H1 (cell line): Measurements from ENCODE around the gene TNNT3. TPM values are rescaled to one million over a fixed set of nuclear protein-coding genes. Genes with fewer than 3 reads are reported as not detected.

ENCODE experiments used
- CTCF ChIA-PET: fragments of 300-600 bp; sonication (Branson Sonifier 250); formaldehyde crosslinking; loops from one replicate; lab custom pipeline; 2021; ENCODE audit not compliant: partially characterized antibody; lab: Charles Lee
- POLR2A ChIA-PET: fragments of 300-600 bp; sonication (Branson Sonifier 250); formaldehyde crosslinking; loops from one replicate; lab custom pipeline; 2021; ENCODE audit warnings: inconsistent platforms; ENCODE audit not compliant: partially characterized antibody; lab: Charles Lee
- DNase-seq, 2 experiments: peaks; one replicate each; pipeline versions ENCODE4 v3.0.0 to v3.0.0-alpha.2; 2010 to 2022; ENCODE audit warnings: low spot score in 2 of 2, low read depth in 1 of 2, mixed read lengths in 1 of 2
- FAIRE-seq: peaks from 2 replicates; lab custom pipeline; 2011; peaks lifted over from hg19 to GRCh38; lab: Jason Lieb, UNC
- H2AFZ ChIP-seq: 2 replicates; pipeline ENCODE4 v1.8.1; 2012; ENCODE audit warnings: low read length, inconsistent platforms
- H2AK5ac ChIP-seq: 2 replicates; pipeline ENCODE4 v1.6.1; 2013; ENCODE audit warnings: low read depth, low read length
- H2BK120ac ChIP-seq: replicated peaks from 2 replicates; pipeline ENCODE3; 2013; ENCODE audit warnings: low read depth, low read length, inconsistent platforms
- H2BK12ac ChIP-seq: 2 replicates; pipeline ENCODE4 v1.6.1; 2013; ENCODE audit warnings: low read depth, low read length
- H2BK15ac ChIP-seq: 2 replicates; pipeline ENCODE4 v1.6.1; 2013; ENCODE audit warnings: low read length
- H2BK20ac ChIP-seq: 2 replicates; pipeline ENCODE4 v1.6.1; 2013; ENCODE audit warnings: low read length
- H2BK5ac ChIP-seq: 2 replicates; pipeline ENCODE4 v1.6.1; 2013; ENCODE audit warnings: low read depth, low read length
- H3K14ac ChIP-seq: 2 replicates; pipeline ENCODE4 v1.6.1; 2013; ENCODE audit warnings: inconsistent platforms; ENCODE audit not compliant: insufficient read length
- H3K18ac ChIP-seq: 2 replicates; pipeline ENCODE4 v1.6.1; 2013; ENCODE audit warnings: low read length; ENCODE audit errors: extremely low read depth
- H3K23ac ChIP-seq: 2 replicates; pipeline ENCODE4 v1.6.1; 2013; ENCODE audit warnings: inconsistent platforms; ENCODE audit not compliant: insufficient read length
- H3K23me2 ChIP-seq: 2 replicates; pipeline ENCODE4 v1.6.1; 2013; ENCODE audit warnings: low read depth, low read length
- H3K27ac ChIP-seq: 2 replicates; pipeline ENCODE4 v1.6.1; 2011; ENCODE audit warnings: low read depth, low read length, inconsistent platforms
- H3K27me3 ChIP-seq, 4 experiments: replicated peaks in 1 of 4; 1 replicate in 1 of 4; 2 replicates in 3 of 4; pipeline versions ENCODE4 v1.6.1 to v1.8.1; 2011 to 2013; ENCODE audit warnings: low read length in 3 of 4, mild to moderate bottlenecking in 3 of 4, inconsistent platforms in 2 of 4, mixed read lengths in 2 of 4, moderate library complexity in 1 of 4; ENCODE audit not compliant: control insufficient read depth in 3 of 4, insufficient read depth in 3 of 4; ENCODE audit errors: extremely low read depth in 1 of 4
- H3K36me3 ChIP-seq, 4 experiments: 2 replicates each; pipeline versions ENCODE4 v1.6.1 to v1.8.1; 2011 to 2013; ENCODE audit warnings: mild to moderate bottlenecking in 4 of 4, low read length in 3 of 4, moderate library complexity in 2 of 4, control low read depth in 1 of 4, inconsistent platforms in 1 of 4; ENCODE audit not compliant: insufficient read depth in 4 of 4, control insufficient read depth in 2 of 4
- H3K4ac ChIP-seq: replicated peaks from 2 replicates; pipeline ENCODE3; 2013; ENCODE audit warnings: low read length, low read depth, mixed read lengths, inconsistent platforms; ENCODE audit not compliant: insufficient read length
- H3K4me1 ChIP-seq, 4 experiments: replicated peaks in 1 of 4; 1 replicate in 1 of 4; 2 replicates in 3 of 4; pipeline versions ENCODE4 v1.6.1 to v1.8.1; 2011 to 2013; ENCODE audit warnings: low read length in 3 of 4, inconsistent platforms in 2 of 4, mixed read lengths in 1 of 4; ENCODE audit not compliant: insufficient read depth in 4 of 4, control insufficient read depth in 3 of 4
- H3K4me2 ChIP-seq, 2 experiments: 2 replicates each; pipeline versions ENCODE4 v1.6.1 to v1.8.1; 2011 to 2013; ENCODE audit warnings: low read depth in 2 of 2, low read length in 2 of 2, control low read depth in 1 of 2, inconsistent platforms in 1 of 2, mild to moderate bottlenecking in 1 of 2; ENCODE audit not compliant: insufficient read depth in 1 of 2
- H3K4me3 ChIP-seq, 4 experiments: fragments of 200-600, 300-600 bp in 1 of 4; sonication (generic), shearing (Covaris generic), sonication (Bioruptor Twin) in 1 of 4; 2 replicates each; pipeline versions ENCODE4 v1.5.1 to v1.8.1; 2011 to 2016; ENCODE audit warnings: low read length in 4 of 4, low read depth in 3 of 4, control low read depth in 2 of 4, inconsistent platforms in 2 of 4, mild to moderate bottlenecking in 2 of 4, mixed read lengths in 1 of 4, moderate library complexity in 1 of 4; ENCODE audit not compliant: insufficient read depth in 2 of 4; ENCODE audit errors: extremely low read depth in 1 of 4
- H3K56ac ChIP-seq: replicated peaks from 2 replicates; pipeline ENCODE3; 2013; ENCODE audit warnings: low read depth, mild to moderate bottlenecking, mixed read lengths, low read length, inconsistent platforms; ENCODE audit not compliant: insufficient read length
- H3K79me1 ChIP-seq: 2 replicates; pipeline ENCODE4 v1.6.1; 2013; ENCODE audit warnings: low read depth, low read length, control low read depth
- H3K79me2 ChIP-seq, 2 experiments: 2 replicates each; pipeline versions ENCODE4 v1.6.1 to v1.8.1; 2012 to 2013; ENCODE audit warnings: low read length in 2 of 2, mild to moderate bottlenecking in 2 of 2, inconsistent platforms in 1 of 2; ENCODE audit not compliant: insufficient read depth in 2 of 2, control insufficient read depth in 1 of 2
- H3K9ac ChIP-seq, 4 experiments: replicated peaks in 1 of 4; 1 replicate in 1 of 4; 2 replicates in 3 of 4; pipeline versions ENCODE4 v1.6.1 to v1.8.1; 2011 to 2013; ENCODE audit warnings: low read depth in 3 of 4, low read length in 3 of 4, control low read depth in 2 of 4, mild to moderate bottlenecking in 2 of 4, moderate library complexity in 2 of 4, inconsistent platforms in 1 of 4; ENCODE audit errors: extremely low read depth in 1 of 4
- H3K9me3 ChIP-seq, 2 experiments: 2 replicates each; pipeline versions ENCODE4 v1.6.1 to v1.8.1; 2012 to 2013; ENCODE audit warnings: mild to moderate bottlenecking in 2 of 2, moderate library complexity in 2 of 2, control low read depth in 1 of 2, inconsistent platforms in 1 of 2, low read depth in 1 of 2, low read length in 1 of 2, mixed read lengths in 1 of 2; ENCODE audit not compliant: insufficient read depth in 2 of 2
- H4K20me1 ChIP-seq, 2 experiments: replicated peaks in 1 of 2; 2 replicates each; pipeline versions ENCODE3 to v1.8.1; 2011 to 2013; ENCODE audit warnings: inconsistent platforms in 2 of 2, low read length in 2 of 2, mild to moderate bottlenecking in 1 of 2; ENCODE audit not compliant: insufficient read depth in 2 of 2, control insufficient read depth in 1 of 2
- H4K5ac ChIP-seq: 2 replicates; pipeline ENCODE4 v1.6.1; 2013; ENCODE audit warnings: low read length, low read depth, mixed read lengths, inconsistent platforms; ENCODE audit not compliant: insufficient read length
- H4K8ac ChIP-seq: 2 replicates; pipeline ENCODE4 v1.8.0; 2013; ENCODE audit warnings: mild to moderate bottlenecking, moderate library complexity, low read length, inconsistent platforms; ENCODE audit not compliant: insufficient read depth; ENCODE audit errors: extremely low read depth
- H4K91ac ChIP-seq: replicated peaks from 2 replicates; pipeline ENCODE3; 2013; ENCODE audit warnings: low read length, mixed read lengths, inconsistent platforms; ENCODE audit not compliant: insufficient read length
- BCL11A ChIP-seq, 2 experiments: IDR thresholded peaks; one replicate each; pipeline ENCODE4 v1.6.1; 2011; ENCODE audit warnings: low read depth in 2 of 2, low read length in 2 of 2, mild to moderate bottlenecking in 2 of 2
- CBX8 ChIP-seq: fragments of 300-800, 300-1000 bp; sonication (generic); IDR thresholded peaks from 2 replicates; pipeline ENCODE4 v1.7.1; 2016; ENCODE audit warnings: low read depth, low read length, borderline replicate concordance
- CREB1 ChIP-seq: IDR thresholded peaks from 2 replicates; pipeline ENCODE4 v1.6.1; 2012; ENCODE audit warnings: inconsistent platforms
- EZH2 ChIP-seq: fragments of 200-600 bp; sonication (generic); IDR thresholded peaks from 2 replicates; pipeline ENCODE4 v1.7.1; 2012; ENCODE audit warnings: low read depth, mild to moderate bottlenecking, moderate library complexity, low read length, inconsistent platforms; ENCODE audit not compliant: severe bottlenecking
- KDM5A ChIP-seq: fragments of 200-600 bp; IDR thresholded peaks from 2 replicates; pipeline ENCODE4 v1.7.1; 2012; ENCODE audit warnings: mild to moderate bottlenecking, low read length, inconsistent platforms, mixed read lengths
- RBBP5 ChIP-seq: IDR thresholded peaks from 2 replicates; pipeline ENCODE4 v1.7.1; 2012; ENCODE audit warnings: low read depth, mild to moderate bottlenecking, inconsistent platforms, low read length, moderate library complexity, borderline replicate concordance
- RFX5 ChIP-seq: IDR thresholded peaks from 2 replicates; pipeline ENCODE4 v1.6.1; 2011; ENCODE audit warnings: low read depth, low read length, improper control_type of control experiment, borderline replicate concordance
- SP1 ChIP-seq: IDR thresholded peaks from 2 replicates; pipeline ENCODE4 v1.6.1; 2011; ENCODE audit warnings: low read depth, low read length
- SUZ12 ChIP-seq: fragments of 200-600 bp; sonication (generic); IDR thresholded peaks from 2 replicates; pipeline ENCODE4 v1.6.1; 2012; ENCODE audit warnings: mild to moderate bottlenecking, inconsistent platforms, low read length, moderate library complexity, mixed read lengths
- TBP ChIP-seq: IDR thresholded peaks from 2 replicates; pipeline ENCODE4 v1.6.1; 2011; ENCODE audit warnings: low read depth, low read length, improper control_type of control experiment
- TEAD4 ChIP-seq: IDR thresholded peaks from 2 replicates; pipeline ENCODE4 v1.6.1; 2012; ENCODE audit warnings: low read depth, low read length, inconsistent platforms, mixed read lengths
- WGBS, 2 experiments: shearing (Covaris generic) in 1 of 2; methylation state at CpG; one replicate each; pipeline versions ENCODE4 v1.1.6 to v1.1.7; 2013 to 2015; ENCODE audit warnings: low lambda C conversion rate in 2 of 2, mixed read lengths in 2 of 2, inconsistent platforms in 1 of 2, low coverage in 1 of 2, missing lambda C conversion rate in 1 of 2; ENCODE audit not compliant: insufficient replicate concordance in 2 of 2, insufficient coverage in 1 of 2, insufficient read length in 1 of 2; ENCODE audit errors: extremely low coverage in 1 of 2, missing lambda C conversion rate in 1 of 2; 5-methylcytosine and 5-hydroxymethylcytosine counted together
- polyA plus RNA-seq, 7 experiments: library from polyadenylated mRNA; depleted of rRNA in 3 of 7; stranded (reverse) in 5 of 7; unstranded in 2 of 7; fragments of >200 nt in 5 of 7; fragments of 200-250 nt in 2 of 7; gene quantifications; 1 replicate in 5 of 7; 2 replicates in 1 of 7; 4 replicates in 1 of 7; pipeline versions ENCODE4 v1.2.1 to v1.2.3, GENCODE V29; 2011 to 2013; ENCODE audit warnings: missing spikeins in 2 of 7, mixed read lengths in 2 of 7
- total RNA-seq: library from RNA; stranded (reverse); fragmentation: NEBNext Ultra II Directional; extraction: Animal tissue kit (Norgen Biotek cat#: 25700); gene quantifications from 2 replicates; pipeline ENCODE4 v1.2.1, GENCODE V29; 2021
- TF ChIP-seq, protein P1 (sequence below): IDR thresholded peaks from 2 replicates; pipeline ENCODE4 v1.6.1; 2012; ENCODE audit warnings: low read length, inconsistent platforms

The TNNT3 gene
- total and polyA plus RNA-seq, 2 of the 8 experiments (the other 6 are each of a cell fraction or from before 2014, with no cell fraction given) = not detected

DNA sequence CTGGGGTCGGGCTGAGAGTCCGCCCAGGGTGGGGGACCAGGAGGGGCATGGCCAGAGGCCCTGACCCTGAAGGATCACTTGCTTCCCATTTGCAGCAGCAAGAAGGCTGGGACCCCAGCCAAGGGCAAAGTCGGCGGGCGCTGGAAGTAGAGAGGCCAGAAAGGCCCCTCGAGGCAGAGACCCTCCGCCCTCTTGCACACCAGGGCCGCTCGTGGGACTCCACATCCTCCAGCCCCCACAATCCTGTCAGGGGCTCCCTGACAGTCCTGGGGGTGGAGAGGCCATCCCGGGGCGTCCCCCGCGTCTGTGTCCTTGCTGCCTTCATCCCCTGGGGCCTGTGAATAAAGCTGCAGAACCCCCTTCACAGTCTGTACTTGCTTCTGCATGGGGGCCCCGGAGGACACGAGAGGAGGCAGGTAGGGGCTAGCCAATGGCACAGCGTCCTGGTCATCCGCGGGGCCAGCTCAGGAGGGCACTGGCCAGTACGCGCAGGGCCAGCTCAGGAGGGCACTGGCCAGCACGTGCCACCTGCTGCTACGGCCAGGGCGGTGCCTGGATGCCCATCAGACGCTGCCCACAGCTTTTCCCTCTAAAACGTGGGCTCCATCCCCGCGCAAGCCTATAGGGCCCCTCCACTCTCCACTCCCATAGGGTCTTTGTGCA lies 19.0 kb downstream of the TNNT3 start:
- POLR2A ChIA-PET = interaction anchor here (1.0 kb wide), 1 partner anchor 30 kb away, joined by 3 read pairs; no protein-coding TSS in a partner anchor
- DNase-seq = peak in 1 of 2 experiments; percentile 45
- FAIRE-seq = no peak

More for the DNA sequence above, 19.0 kb downstream of the TNNT3 start:
- Histone ChIP-seq H3K27ac (no peak overlapping the region), H3K27me3 (no peaks in the 10 kb centered on the region), H3K79me1 (no peaks in the 10 kb centered on the region), H3K36me3 (no peaks in the 10 kb centered on the region), H2BK15ac (no peak overlapping the region), H4K8ac (no peak overlapping the region; the same call in 1 of the 2 replicates), H2AK5ac (no peak overlapping the region), H4K91ac (no peak overlapping the region), H3K56ac (no peak overlapping the region), H3K18ac (no peak overlapping the region), H2BK12ac (no peak overlapping the region), H3K9me3 (no peaks in the 10 kb centered on the region), H4K5ac (no peak overlapping the region), H3K23me2 (peaks cover 2% of the 10 kb centered on the region; the same call in 1 of the 2 replicates), H3K4me1 (peaks cover 0 to 7% (median 0%) of the 10 kb centered on the region in 4 experiments; a peak in 2 of 7 replicates), H2AFZ (no peak overlapping the region), H3K14ac (no peak overlapping the region), H3K9ac (no peak overlapping the region), H3K4me3 (no peak overlapping the region), H3K79me2 (no peaks in the 10 kb centered on the region), H2BK120ac (no peak overlapping the region), H4K20me1 (no peaks in the 10 kb centered on the region), H2BK20ac (no peak overlapping the region), H3K23ac (no peak overlapping the region), H3K4ac (no peak overlapping the region), H3K4me2 (no peak overlapping the region), H2BK5ac (no peak overlapping the region)
- 89% methylated on average over 26 of the region's 27 CpGs; no CpG with 5 or more reads in 1 of the 2 experiments for WGBS, 2 experiments
- CTCF ChIA-PET = interaction anchor here (0.6 to 1.8 kb wide), 9 partner anchors 16 to 213 kb away, joined by 3 to 5 read pairs (median 4); no protein-coding TSS in a partner anchor
- TF ChIP-seq CBX8 (no peak), BCL11A (IDR thresholded peaks at IDR 0.05; ENCODE audit: low read depth in 2 of 2, low read length in 2 of 2) (no peak), RBBP5 (no peak), CREB1 (no peak), SP1 (no peak), EZH2 (no peak), KDM5A (no peak), SUZ12 (no peak), TEAD4 (no peak), TBP (no peak), RFX5 (no peak)
- TF ChIP-seq, protein P1, sequence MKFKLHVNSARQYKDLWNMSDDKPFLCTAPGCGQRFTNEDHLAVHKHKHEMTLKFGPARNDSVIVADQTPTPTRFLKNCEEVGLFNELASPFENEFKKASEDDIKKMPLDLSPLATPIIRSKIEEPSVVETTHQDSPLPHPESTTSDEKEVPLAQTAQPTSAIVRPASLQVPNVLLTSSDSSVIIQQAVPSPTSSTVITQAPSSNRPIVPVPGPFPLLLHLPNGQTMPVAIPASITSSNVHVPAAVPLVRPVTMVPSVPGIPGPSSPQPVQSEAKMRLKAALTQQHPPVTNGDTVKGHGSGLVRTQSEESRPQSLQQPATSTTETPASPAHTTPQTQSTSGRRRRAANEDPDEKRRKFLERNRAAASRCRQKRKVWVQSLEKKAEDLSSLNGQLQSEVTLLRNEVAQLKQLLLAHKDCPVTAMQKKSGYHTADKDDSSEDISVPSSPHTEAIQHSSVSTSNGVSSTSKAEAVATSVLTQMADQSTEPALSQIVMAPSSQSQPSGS = no peak
